ENCODE results near the gene ZXDC.

Gene ZXDC

DNA sequence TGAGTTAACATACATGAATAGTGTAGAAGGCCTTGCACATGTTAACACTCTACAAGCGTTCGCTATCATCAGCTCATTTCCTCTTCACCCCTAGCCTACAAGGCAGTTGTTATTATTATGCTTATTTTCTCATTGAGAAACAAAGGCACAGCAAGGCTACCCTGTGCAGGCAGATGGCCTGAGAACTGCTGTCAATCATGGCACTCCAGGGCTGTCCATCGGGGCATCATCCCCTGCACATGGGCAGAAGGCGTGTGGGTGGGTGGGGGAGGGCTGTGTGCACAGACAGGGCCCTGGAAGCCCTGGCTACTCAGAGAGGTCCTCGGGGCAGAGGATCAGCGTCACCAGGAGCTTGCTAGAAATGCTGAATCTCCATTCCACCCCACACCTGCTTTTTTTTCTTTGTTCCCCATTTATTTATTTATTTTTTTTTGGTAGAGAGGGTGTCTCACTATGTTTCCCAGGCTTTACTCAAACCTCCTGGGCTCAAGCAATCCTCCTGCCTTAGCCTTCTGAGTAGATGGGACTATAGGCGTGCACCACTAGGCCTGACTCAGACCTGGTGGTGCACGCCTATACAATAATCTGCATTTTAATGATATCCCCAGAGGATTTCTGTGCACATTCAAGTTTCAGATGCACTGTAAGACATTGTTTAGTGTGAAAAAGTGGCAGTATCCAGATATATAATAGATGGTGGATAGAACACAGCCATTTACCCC is 9.6 kb upstream of the ZXDC start:
- Histone ChIP-seq H3K79me2 (ENCODE audit: control insufficient read depth, low read length) (no peaks in the 10 kb centered on the region), H3K36me3 (ENCODE audit: control insufficient read depth, low read length) (no peaks in the 10 kb centered on the region), H4K20me1 (ENCODE audit: control insufficient read depth, insufficient read depth, low read depth, low read length) (no peaks in the 10 kb centered on the region), H3K4me2 (ENCODE audit: low read length) (no peak overlapping the region), H3F3A (ENCODE audit: control insufficient read depth, insufficient read depth) (no peaks in the 10 kb centered on the region), H3K4me3 (ENCODE audit: low read length) (no peak overlapping the region), H3K9me3 (ENCODE audit: control insufficient read depth, insufficient read depth, low read length) (no peaks in the 10 kb centered on the region), H3K9me2 (replicated peaks; ENCODE audit: control insufficient read depth, low read length) (no peaks in the 10 kb centered on the region), H3K27me3 (ENCODE audit: control insufficient read depth, low read length) (no peaks in the 10 kb centered on the region), H3K27ac (ENCODE audit: low read depth, low read length) (no peak overlapping the region), H3K4me1 (ENCODE audit: control insufficient read depth, low read length) (no peaks in the 10 kb centered on the region)
- no peak for TF ChIP-seq EZH2phosphoT487 (IDR thresholded peaks at IDR 0.05; ENCODE audit: borderline replicate concordance, low read length)
- TF ChIP-seq, protein P1, sequence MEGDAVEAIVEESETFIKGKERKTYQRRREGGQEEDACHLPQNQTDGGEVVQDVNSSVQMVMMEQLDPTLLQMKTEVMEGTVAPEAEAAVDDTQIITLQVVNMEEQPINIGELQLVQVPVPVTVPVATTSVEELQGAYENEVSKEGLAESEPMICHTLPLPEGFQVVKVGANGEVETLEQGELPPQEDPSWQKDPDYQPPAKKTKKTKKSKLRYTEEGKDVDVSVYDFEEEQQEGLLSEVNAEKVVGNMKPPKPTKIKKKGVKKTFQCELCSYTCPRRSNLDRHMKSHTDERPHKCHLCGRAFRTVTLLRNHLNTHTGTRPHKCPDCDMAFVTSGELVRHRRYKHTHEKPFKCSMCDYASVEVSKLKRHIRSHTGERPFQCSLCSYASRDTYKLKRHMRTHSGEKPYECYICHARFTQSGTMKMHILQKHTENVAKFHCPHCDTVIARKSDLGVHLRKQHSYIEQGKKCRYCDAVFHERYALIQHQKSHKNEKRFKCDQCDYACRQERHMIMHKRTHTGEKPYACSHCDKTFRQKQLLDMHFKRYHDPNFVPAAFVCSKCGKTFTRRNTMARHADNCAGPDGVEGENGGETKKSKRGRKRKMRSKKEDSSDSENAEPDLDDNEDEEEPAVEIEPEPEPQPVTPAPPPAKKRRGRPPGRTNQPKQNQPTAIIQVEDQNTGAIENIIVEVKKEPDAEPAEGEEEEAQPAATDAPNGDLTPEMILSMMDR (IDR thresholded peaks at IDR 0.05; ENCODE audit: low read depth, low read length, poor library complexity, severe bottlenecking): no peak

GRCh38 chr3:126484662-126485061 is 9.0 kb upstream of the ZXDC start:
- Histone ChIP-seq H3K36me3 (ENCODE audit: control insufficient read depth, low read length) (no peaks in the 10 kb centered on the region), H3K4me1 (ENCODE audit: control insufficient read depth, low read length) (no peaks in the 10 kb centered on the region), H3K4me2 (ENCODE audit: low read length) (no peak overlapping the region), H3K4me3 (ENCODE audit: low read length) (no peak overlapping the region), H4K20me1 (ENCODE audit: control insufficient read depth, insufficient read depth, low read depth, low read length) (no peaks in the 10 kb centered on the region), H3K27me3 (ENCODE audit: control insufficient read depth, low read length) (no peaks in the 10 kb centered on the region), H3K9me2 (replicated peaks; ENCODE audit: control insufficient read depth, low read length) (no peaks in the 10 kb centered on the region), H3K27ac (ENCODE audit: low read depth, low read length) (no peak overlapping the region), H3K9me3 (ENCODE audit: control insufficient read depth, insufficient read depth, low read length) (no peaks in the 10 kb centered on the region), H3K79me2 (ENCODE audit: control insufficient read depth, low read length) (no peaks in the 10 kb centered on the region), H3F3A (ENCODE audit: control insufficient read depth, insufficient read depth) (no peaks in the 10 kb centered on the region)
- TF ChIP-seq, protein P1 (IDR thresholded peaks at IDR 0.05; ENCODE audit: low read depth, low read length, poor library complexity, severe bottlenecking): no peak
- TF ChIP-seq EZH2phosphoT487 (IDR thresholded peaks at IDR 0.05; ENCODE audit: borderline replicate concordance, low read length): no peak

DNA sequence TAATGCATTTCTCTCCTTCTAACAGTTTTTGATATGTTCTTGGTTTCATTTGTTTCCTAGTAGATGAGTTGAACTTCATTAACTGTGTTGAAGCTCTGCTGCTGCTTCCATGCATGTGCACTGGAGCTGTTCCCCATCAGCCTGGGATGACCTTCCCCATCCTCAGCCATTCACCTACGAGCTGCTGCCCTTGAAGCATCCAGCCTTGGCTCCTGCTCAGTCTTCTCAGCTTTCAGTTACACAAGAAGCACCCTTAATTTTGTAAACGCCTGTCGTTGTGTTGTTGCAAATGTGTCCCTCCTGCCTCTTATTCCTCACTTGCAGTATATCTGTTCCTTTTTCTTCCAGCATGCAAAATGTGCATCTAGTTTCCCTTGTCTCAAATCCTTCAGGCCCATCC is 8.5 kb upstream of the ZXDC start:
- no peaks in the 10 kb centered on the region for H3K9me3 ChIP-seq (ENCODE audit: control insufficient read depth, insufficient read depth, low read length)
- H3K4me3 ChIP-seq (ENCODE audit: low read length): no peak overlapping the region
- no peak for TF ChIP-seq EZH2phosphoT487 (IDR thresholded peaks at IDR 0.05; ENCODE audit: borderline replicate concordance, low read length)
- TF ChIP-seq, protein P1 (IDR thresholded peaks at IDR 0.05; ENCODE audit: low read depth, low read length, poor library complexity, severe bottlenecking): no peak
- no peaks in the 10 kb centered on the region for H3K4me1 ChIP-seq (ENCODE audit: control insufficient read depth, low read length)
- no peaks in the 10 kb centered on the region for H3K36me3 ChIP-seq (ENCODE audit: control insufficient read depth, low read length)
- H4K20me1 ChIP-seq (ENCODE audit: control insufficient read depth, insufficient read depth, low read depth, low read length): no peaks in the 10 kb centered on the region
- no peaks in the 10 kb centered on the region for H3K9me2 ChIP-seq (replicated peaks; ENCODE audit: control insufficient read depth, low read length)
- H3K27me3 ChIP-seq (ENCODE audit: control insufficient read depth, low read length): no peaks in the 10 kb centered on the region
- H3K4me2 ChIP-seq (ENCODE audit: low read length): no peak overlapping the region
- no peak overlapping the region for H3K27ac ChIP-seq (ENCODE audit: low read depth, low read length)
- H3K79me2 ChIP-seq (ENCODE audit: control insufficient read depth, low read length): no peaks in the 10 kb centered on the region
- H3F3A ChIP-seq (ENCODE audit: control insufficient read depth, insufficient read depth): no peaks in the 10 kb centered on the region

All from DOHH2 (cell line).